COR-L47 (cell line): ENCODE measurements around the gene CHTF8.
"Not testable (repeated sequence)": the region's sequence is repeated elsewhere in the genome, so short reads cannot be mapped to it uniquely, and the experiment has no call there.

ENCODE experiments used
- DNase-seq: peaks from one replicate; lab custom pipeline; 2025; lab: John Stamatoyannopoulos, UW

Gene CHTF8

GRCh38 chr16:69138608-69139007, 6.2 kb upstream of the CHTF8 start:
- no peak for DNase-seq

- no peak for DNase-seq
These were observed 1.1 kb upstream of the CHTF8 start for GRCh38 chr16:69133373-69133954.

- peak; percentile 78 for DNase-seq
These were observed 457 bp downstream of the CHTF8 start for GRCh38 chr16:69131839-69132423.

DNA sequence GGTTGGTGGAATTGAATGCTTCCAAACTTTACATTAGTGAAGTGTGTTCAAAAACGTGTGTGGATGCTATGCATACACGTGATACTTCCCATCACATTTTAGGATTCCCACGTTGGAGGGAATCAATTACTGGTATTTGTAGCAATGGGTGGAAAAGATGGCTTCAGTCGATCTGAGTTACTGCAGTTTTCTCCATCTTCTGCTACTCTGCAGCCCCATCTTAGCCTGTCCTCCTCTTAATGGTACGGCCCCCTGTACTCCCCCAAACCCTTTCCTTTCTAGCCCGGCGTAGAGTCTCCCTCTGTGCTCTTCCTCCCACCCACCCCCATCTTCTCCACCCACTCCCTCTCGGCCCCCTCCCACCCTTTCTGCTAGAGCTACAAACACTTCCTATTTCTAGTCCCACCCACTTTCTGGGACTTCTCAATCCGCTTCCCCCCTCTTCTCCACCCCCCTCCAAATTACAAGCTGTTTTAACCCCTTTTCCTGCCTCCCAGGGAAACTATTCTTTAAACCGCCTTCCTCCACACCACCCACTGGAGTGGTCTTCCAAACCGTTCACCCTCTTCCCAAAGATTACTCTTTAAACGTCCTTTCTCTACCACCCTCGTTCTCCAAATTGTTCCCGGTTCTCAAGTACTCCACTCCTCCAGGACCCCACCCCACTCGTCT, 1.1 kb downstream of the CHTF8 start:
- peak; percentile 0 for DNase-seq

DNA sequence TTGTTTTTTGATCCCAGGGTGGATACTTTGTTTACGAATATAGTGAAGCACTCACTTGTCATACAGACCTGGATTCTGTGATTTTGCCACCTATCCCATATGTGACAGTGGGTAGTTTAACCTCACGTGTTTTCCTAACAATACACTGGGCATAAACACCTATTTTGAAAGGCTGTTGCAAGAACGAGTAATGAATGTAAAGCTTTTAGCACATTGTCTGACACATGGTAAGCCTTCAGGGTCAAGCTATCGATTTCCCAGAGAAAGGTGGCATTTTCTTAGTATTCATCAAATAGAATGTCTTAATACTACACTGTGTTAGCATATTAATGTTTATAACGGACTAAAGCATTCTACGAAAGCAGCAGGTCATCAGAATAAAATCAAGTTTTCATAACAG, 1.9 kb downstream of the CHTF8 start:
- no peak for DNase-seq

GRCh38 chr16:69127966-69128510, 4.3 kb downstream of the CHTF8 start:
- DNase-seq: no peak

DNA sequence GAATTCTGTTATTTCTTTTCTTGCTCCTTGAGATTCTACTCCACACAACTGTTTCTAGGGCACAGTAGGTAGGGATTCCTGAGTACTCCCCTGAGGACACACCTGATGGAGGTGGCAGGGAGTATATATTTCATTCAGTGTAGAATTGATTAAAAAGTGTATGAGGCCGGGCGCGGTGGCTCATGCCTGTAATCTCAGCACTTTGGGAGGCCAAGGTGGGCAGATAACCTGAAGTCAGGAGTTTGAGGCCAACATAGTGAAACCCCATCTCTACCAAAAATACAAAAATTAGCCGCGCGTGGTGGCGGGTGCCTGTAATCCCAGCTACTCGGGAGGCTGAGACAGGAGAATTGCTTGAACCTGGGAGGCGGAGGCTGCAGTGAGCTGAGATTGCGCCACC, 5.6 kb downstream of the CHTF8 start:
- not testable (repeated sequence) for DNase-seq

DNA sequence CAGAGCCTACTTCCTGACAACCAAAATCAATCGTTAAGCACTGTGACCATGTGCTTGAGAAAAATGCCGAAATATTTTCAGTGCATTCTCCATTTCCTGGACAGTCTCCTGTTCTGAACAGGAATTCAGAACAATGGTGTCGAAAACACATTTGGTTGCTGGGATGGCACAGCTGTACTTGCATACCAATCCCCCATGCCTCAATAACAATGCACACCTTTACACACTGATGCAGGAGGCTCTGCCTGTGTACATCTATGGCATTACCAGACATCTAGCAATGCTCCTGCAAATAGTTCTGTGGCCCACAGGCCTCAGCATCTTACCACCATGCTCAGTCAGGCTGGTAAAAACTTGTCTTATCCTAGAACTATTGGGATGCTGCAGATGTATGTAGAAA, 6.2 kb downstream of the CHTF8 start:
- DNase-seq: no peak

GRCh38 chr16:69124961-69125360, 7.4 kb downstream of the CHTF8 start:
- not testable (repeated sequence) for DNase-seq

DNA sequence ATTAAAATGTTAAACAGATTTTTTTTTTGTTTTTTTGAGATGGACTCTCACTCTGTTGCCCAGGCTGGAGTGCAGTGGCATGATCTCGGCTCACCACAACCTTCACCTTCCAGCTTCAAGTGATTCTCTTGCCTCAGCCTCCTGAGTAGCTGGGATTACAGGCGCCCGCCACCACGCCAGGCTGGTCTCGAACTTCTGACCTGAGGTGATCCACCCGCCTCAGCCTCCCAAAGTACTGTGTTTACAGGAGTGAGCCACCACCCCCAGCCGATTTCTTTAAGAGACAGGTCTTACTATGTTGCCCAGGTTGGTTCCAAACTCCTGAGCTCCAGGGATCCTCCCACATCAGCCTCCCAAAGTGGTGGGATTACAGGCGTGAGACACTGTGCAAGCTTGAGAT, 8.0 kb downstream of the CHTF8 start:
- DNase-seq: not testable (repeated sequence)

DNA sequence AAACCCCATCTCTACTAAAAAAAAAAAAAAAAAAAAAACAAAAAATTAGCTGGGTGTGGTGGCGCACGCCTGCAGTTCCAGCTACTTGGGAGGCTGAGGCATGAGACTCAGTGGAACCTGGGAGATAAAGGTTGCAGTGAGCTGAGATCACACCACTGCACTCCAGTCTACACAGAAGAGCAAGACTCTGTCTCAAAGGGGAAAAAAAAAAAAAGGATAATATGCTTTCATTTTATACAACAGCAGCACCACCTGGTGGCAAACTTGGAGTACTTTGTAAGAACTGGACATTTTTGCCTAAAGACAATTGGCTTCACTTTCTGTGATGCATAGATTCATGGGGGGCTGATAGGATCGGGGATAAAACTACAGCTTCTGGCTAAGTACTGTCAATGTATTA, 8.5 kb downstream of the CHTF8 start:
- peak; percentile 63 for DNase-seq

- no peak for DNase-seq
These were observed 12.2 kb downstream of the CHTF8 start for GRCh38 chr16:69120096-69120664.

DNA sequence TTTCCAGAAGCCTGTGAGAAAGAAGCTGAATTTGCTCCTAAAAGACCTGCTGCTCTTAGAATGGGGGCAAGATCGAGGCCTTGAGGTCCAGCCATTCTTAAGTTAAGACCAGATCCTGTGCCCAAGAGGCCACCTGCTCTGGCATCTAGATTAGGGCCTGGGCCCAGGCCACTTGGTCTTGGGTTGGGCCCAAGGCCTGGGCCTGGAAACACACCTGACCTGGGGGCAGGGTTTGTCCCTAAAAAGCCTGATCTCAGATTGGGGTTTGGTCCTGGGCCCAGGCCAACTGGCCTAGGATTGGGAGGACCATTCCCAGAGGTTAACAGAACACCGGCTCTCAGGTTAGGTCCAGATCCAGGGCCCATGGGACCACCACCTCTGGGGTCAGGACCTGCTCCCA, 12.9 kb downstream of the CHTF8 start:
- no peak for DNase-seq

DNA sequence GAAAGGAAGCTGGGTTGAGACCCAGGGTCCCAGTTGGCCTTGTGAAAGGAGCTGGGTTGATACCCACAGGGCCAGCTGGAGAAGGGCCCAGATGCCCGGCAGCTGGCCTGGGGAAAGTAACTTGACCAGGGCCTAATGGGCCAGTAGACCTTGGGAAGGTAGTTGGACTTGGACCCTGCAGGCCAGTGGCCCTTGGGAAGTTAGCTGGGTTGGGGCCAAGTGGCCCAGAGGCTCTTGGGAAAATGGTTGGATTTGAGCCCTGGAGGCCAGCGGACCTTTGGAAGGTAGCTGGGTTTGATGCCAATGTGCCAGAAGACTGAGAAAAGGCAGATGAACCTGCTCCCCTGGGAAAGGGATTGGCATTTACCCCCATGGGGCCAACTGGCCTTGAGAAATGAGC, 13.4 kb downstream of the CHTF8 start:
- no peak for DNase-seq

DNA sequence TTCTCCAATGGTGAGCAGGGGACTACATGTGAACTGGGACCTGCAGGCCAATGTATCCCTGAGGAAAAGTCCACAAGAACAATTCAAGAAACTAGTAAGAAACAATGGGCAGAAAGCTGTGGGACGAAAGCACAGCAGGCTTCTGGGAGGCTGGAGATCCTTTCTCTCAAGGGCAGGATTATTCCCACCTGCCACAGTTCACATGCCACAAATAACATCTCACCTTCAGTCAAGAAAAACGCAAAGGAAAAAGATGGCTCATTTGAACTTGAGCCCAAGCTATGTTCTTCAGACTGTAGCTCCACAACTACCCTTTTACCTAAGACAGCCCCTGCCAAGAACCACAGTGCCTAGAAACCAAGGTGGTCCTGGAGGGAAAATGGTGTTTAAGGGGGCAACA, 13.9 kb downstream of the CHTF8 start:
- no peak for DNase-seq

DNA sequence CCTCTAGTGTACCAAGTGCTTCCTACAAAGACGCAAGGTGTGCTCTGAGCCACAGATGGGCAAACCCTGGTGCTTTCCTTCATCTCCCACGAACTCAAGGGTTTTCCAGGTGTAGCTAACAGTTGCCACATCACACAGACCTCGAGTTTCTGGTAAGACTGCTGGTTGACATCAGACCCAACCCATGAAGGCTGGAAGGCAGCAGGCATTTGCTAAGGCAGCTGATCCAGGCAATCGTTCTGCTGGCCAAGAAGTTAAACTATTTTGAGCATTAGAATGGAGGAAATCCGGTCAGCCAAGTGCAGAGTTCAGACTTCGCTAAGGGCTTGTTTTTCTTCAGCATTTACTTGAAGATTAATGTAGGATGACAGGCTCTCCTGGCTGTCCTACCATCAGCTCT, 15.5 kb downstream of the CHTF8 start:
- no peak for DNase-seq

DNA sequence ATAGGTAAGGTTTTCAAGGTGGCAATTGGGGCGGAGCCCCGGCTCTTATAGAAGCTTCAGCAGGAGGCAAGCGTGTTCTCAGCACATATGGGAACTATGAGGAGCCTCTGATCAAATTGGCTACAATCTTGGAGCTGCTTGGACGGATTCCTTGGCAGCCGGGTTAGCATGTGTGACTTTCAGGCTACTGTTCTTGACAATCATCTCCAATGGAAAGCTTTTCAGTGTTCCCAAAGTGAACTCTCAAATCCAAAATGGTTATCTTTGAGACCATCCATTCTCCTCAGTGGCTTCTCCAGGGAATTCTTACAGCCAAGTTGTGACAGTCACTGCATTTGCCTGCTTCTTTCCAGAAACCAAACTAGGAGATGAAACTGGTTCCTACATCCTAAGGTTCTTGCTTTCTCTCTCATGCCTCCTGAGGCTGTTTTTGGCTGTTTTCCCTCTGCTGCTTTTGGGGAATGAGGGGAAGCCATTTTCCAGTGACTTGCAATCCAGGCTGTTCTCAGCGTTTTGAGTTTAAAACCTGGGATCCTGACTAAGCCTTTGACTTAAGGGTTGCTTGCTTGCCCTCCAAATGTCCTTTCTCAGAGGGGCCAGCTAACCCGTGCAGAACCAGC, 16.0 kb downstream of the CHTF8 start:
- DNase-seq: no peak

DNA sequence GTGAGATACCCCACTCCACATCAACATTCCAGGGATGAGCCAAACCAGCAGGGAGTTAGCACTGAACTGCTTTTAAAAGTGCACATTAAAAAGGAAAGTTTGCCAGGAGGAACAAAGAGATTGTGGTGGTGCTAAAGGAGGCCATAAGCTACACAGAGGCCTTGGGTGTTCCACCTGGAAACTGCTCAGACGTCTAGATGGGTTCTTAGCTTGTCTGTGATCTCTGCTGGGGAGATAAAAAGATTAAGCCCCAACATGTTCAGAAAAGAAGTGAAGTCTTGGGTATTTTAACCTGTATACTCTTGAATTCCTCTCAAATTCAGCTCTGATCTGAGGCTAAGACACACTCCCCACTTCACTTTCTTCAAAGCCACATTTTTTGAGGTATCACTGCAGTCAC, 16.6 kb downstream of the CHTF8 start:
- DNase-seq: no peak

- no peak for DNase-seq
These were observed 17.0 kb downstream of the CHTF8 start for GRCh38 chr16:69115361-69115760.

DNA sequence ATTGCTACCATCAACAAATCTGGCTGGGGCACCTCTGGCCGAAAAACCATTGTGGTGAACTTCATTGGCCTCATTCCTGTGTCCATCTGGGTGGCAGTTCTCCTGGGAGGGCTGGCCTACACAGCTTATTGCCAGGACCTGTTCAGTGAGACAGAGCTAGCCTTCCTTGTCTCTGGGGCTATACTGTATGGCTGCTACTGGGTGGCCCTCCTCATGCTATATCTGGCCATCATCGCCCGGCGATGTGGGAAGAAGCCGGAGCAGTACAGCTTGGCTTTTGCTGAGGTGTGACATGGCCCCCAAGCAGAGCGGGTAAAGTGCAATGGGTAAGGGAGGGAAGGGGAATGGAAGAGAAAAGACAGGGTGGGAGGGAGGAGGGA, 17.4 kb downstream of the CHTF8 start:
- no peak for DNase-seq

DNA sequence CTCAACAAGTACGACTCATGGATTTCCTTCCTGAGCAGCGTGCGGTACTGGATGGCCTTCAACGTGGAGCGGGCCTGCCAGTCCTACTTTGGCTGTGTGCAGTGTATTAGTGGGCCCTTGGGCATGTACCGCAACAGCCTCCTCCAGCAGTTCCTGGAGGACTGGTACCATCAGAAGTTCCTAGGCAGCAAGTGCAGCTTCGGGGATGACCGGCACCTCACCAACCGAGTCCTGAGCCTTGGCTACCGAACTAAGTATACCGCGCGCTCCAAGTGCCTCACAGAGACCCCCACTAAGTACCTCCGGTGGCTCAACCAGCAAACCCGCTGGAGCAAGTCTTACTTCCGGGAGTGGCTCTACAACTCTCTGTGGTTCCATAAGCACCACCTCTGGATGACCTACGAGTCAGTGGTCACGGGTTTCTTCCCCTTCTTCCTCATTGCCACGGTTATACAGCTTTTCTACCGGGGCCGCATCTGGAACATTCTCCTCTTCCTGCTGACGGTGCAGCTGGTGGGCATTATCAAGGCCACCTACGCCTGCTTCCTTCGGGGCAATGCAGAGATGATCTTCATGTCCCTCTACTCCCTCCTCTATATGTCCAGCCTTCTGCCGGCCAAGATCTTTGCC, 17.9 kb downstream of the CHTF8 start:
- no peak for DNase-seq

- DNase-seq: no peak
These were observed 19.2 kb downstream of the CHTF8 start for GRCh38 chr16:69113216-69113615.
